Progenitor cell of endocrine pancreas (in vitro differentiated cells): ENCODE results near the gene GPX3. TPM values are rescaled to one million over a fixed set of nuclear protein-coding genes. Genes with fewer than 3 reads are reported as not detected.

Experiments
- DNase-seq: peaks from one replicate; pipeline ENCODE4 v3.0.0; 2021; ENCODE audit warnings: low spot score; ENCODE audit not compliant: unreplicated experiment
- H3K27ac Mint-ChIP-seq: 2 replicates; pipeline ENCODE4 v1.8.0; 2021; ENCODE audit warnings: mild to moderate bottlenecking, moderate library complexity, mixed read lengths
- H3K27me3 Mint-ChIP-seq: 2 replicates; pipeline ENCODE4 v1.8.0; 2021; ENCODE audit warnings: mixed read lengths
- H3K36me3 Mint-ChIP-seq: 2 replicates; pipeline ENCODE4 v1.8.0; 2022; ENCODE audit warnings: mixed read lengths; ENCODE audit not compliant: insufficient read depth
- H3K4me1 Mint-ChIP-seq: 2 replicates; pipeline ENCODE4 v1.8.0; 2021; ENCODE audit warnings: low read depth, mixed read lengths
- H3K4me3 Mint-ChIP-seq: 2 replicates; pipeline ENCODE4 v1.8.0; 2021; ENCODE audit warnings: low read depth, mild to moderate bottlenecking, moderate library complexity, mixed read lengths
- H3K9me3 Mint-ChIP-seq: 2 replicates; pipeline ENCODE4 v1.8.0; 2021; ENCODE audit warnings: low read depth, mixed read lengths
- total RNA-seq: library from RNA; stranded (reverse); gene quantifications from 2 replicates; pipeline ENCODE4 v1.2.1, GENCODE V29; 2021
- TF ChIP-seq, protein P1 (sequence below): fragments of 200-600 bp; sonication (generic); IDR thresholded peaks from one replicate; pipeline ENCODE4 v1.5.0; 2021; ENCODE audit warnings: antibody characterized with exemption, mild to moderate bottlenecking; ENCODE audit not compliant: unreplicated experiment

GPX3 gene
- total RNA-seq, 1 donor from 2014 or later, result 28.2 TPM

DNA sequence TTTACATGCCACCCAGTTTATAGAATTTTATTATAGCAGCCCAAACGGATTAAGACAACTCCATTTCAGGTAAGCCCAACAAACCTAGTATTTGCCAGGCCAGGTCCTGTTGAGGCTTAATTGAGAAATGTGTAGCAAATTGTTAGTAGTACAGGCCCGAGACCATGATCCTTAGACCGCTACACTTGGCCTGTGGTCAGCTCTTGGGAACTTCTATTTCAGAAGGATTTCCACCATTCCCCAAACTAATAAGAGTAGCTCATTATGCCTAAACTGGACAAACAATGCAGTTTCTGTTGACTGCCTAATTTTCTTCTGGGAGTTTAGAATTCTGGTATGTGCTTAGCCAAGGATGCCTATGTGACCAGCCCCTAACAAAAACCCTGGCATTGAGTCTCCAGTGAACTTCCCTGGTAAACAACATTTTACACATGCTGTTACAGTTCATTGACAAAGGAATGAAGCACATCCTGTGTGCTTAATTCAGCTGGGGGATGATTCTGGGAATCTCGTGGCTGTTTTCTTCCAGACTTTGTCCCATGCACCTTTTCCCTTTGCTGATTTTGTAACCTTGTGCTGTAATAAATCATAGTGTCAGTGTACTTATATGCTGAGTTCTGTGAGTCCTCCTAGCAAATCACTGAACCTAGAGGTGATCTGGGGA is 5.6 kb upstream of the GPX3 start:
- no peak for DNase-seq
- H3K4me3 Mint-ChIP-seq, result no peak overlapping the region

DNA sequence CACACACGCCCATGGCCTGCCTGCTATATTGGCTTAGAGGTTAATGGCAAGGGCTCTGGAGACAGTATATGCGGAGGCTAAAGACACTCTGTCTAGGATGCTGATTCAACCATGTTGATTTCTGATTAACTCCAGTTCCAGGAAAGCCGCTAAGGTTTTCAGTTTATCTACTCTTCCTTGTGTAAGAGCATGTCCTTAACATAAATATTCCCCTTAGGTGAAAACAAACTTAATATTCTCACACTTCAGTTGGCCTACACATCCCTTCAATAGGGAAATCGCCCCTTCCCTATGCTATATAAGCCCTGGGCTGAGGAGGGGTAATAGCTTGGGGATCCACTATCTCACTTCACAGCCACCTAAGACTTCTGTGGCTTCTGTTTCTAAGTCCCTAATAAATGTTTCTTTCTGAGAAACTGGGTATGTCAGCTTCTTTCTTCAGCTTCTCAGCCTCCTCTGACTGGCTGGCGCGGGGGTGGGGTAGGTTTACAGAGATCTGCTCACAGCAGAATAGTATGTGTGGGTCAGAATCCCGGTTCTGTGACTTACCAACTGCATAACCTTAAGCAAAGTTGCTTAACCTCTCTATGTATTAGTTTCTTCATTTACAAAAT is 4.3 kb upstream of the GPX3 start:
- DNase-seq, result no peak
- no peak overlapping the region for H3K4me3 Mint-ChIP-seq
- H3K9me3 Mint-ChIP-seq, result no peaks in the 10 kb centered on the region
- no peak overlapping the region for H3K27ac Mint-ChIP-seq
- peaks cover 6% of the 10 kb centered on the region for H3K4me1 Mint-ChIP-seq
- TF ChIP-seq, protein P1, sequence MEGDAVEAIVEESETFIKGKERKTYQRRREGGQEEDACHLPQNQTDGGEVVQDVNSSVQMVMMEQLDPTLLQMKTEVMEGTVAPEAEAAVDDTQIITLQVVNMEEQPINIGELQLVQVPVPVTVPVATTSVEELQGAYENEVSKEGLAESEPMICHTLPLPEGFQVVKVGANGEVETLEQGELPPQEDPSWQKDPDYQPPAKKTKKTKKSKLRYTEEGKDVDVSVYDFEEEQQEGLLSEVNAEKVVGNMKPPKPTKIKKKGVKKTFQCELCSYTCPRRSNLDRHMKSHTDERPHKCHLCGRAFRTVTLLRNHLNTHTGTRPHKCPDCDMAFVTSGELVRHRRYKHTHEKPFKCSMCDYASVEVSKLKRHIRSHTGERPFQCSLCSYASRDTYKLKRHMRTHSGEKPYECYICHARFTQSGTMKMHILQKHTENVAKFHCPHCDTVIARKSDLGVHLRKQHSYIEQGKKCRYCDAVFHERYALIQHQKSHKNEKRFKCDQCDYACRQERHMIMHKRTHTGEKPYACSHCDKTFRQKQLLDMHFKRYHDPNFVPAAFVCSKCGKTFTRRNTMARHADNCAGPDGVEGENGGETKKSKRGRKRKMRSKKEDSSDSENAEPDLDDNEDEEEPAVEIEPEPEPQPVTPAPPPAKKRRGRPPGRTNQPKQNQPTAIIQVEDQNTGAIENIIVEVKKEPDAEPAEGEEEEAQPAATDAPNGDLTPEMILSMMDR, result no peak
- H3K27me3 Mint-ChIP-seq, result peaks cover 4% of the 10 kb centered on the region
- H3K36me3 Mint-ChIP-seq, result no peaks in the 10 kb centered on the region

More for the DNA sequence above, 5.6 kb upstream of the GPX3 start:
- no peak overlapping the region for H3K27ac Mint-ChIP-seq
- H3K27me3 Mint-ChIP-seq, result peaks cover 4% of the 10 kb centered on the region
- TF ChIP-seq, protein P1, result no peak
- H3K36me3 Mint-ChIP-seq, result no peaks in the 10 kb centered on the region
- H3K4me1 Mint-ChIP-seq, result no peaks in the 10 kb centered on the region
- H3K9me3 Mint-ChIP-seq, result no peaks in the 10 kb centered on the region

- peaks cover 4% of the 10 kb centered on the region for H3K27me3 Mint-ChIP-seq
- no peaks in the 10 kb centered on the region for H3K36me3 Mint-ChIP-seq
- peaks cover 6% of the 10 kb centered on the region for H3K4me1 Mint-ChIP-seq
- TF ChIP-seq, protein P1, result no peak
- no peak overlapping the region for H3K4me3 Mint-ChIP-seq
- no peak for DNase-seq
- no peaks in the 10 kb centered on the region for H3K9me3 Mint-ChIP-seq
- no peak overlapping the region for H3K27ac Mint-ChIP-seq
Observed at GRCh38 chr5:151016700-151017099, 3.7 kb upstream of the GPX3 start.

GRCh38 chr5:151017897-151018296 is 2.5 kb upstream of the GPX3 start:
- Mint-ChIP-seq H3K27me3 (peaks cover 4% of the 10 kb centered on the region), H3K36me3 (no peaks in the 10 kb centered on the region), H3K4me1 (peaks cover 6% of the 10 kb centered on the region), H3K4me3 (no peak overlapping the region), H3K27ac (no peak overlapping the region), H3K9me3 (no peaks in the 10 kb centered on the region)
- no peak for DNase-seq
- TF ChIP-seq, protein P1, result no peak

DNA sequence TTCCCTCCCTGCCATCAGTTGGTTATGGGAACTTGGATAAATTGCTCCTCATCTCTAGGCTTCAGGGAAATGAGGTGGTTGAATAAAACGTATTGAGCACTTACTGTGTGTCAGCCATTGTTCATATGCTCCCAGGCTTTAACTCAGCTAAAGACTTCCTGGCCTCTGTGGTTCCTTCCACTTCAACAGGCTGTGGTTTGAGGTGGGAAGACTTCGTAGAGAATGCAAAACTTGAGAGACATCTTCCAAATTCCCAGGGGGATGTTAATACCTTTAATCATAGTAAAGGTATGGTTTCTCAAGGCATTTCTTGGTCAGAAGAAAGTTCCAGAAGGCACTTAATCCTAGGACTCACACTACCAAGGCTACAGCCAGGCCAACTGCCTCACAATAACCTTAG is 1.5 kb upstream of the GPX3 start:
- Mint-ChIP-seq H3K9me3 (no peaks in the 10 kb centered on the region), H3K27me3 (peaks cover 4% of the 10 kb centered on the region), H3K4me1 (peaks cover 6% of the 10 kb centered on the region), H3K27ac (no peak overlapping the region), H3K36me3 (no peaks in the 10 kb centered on the region), H3K4me3 (no peak overlapping the region)
- TF ChIP-seq, protein P1, result no peak
- DNase-seq, result no peak
